HG02798 (cell line): ENCODE data around the gene LIN7B.
"Not testable (repeated sequence)": the region's sequence is repeated elsewhere in the genome, so short reads cannot be mapped to it uniquely, and the experiment has no call there.

ENCODE experiments used
- ATAC-seq: cut with Tn5 transposase; IDR thresholded peaks from one replicate; pipeline ENCODE4 v1.9.1; 2021; ENCODE audit warnings: mild to moderate bottlenecking; ENCODE audit not compliant: unreplicated experiment, poor library complexity

The LIN7B gene

DNA sequence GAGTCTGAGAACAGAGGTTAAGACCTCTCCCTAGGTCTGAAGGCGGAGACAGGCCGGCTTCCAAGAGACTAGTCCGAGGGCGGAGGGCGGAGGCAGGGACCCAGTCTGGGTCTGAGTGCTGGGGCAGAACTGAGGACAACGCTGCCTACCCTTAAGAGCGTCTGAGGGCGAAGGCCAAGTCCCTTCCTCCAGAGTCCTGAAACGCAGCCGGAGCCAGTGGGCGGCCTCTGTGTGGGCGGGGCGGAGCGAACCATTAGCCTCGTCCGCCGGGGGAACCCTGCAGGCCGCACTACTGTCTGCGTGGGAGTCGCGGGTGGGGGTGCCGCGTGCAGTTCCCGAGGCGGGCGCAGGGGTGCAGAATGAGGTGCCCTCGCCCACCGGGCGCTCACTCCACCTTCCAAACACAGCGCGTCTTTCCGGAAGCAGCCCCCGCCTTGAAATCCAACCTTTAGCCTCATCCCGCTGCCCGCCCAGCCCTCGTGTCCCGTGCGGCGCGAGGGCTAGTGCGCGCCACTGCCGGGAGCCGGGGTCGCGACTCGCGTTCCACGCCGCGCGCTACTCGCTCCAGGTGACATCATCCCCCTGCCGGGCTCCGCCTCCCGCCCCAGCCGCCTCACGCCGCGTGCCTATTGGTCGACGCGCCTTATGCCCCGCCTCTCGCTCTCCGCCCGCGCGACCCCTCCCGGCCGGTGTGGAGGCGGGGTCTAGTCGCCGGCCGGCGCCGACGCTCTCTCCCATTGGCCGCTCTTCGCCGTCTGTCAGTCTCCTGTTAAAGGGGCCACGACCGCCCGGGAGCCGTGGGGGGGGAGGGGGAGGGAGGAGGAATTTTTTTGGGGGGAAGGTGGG, 4.6 kb downstream of the LIN7B start, which contains the start of gene C19orf73:
C19orf73 (minus strand) TSS at position 579 of the 846 bp plus-strand sequence; CDS start at position 458, 121 bp downstream.
- ATAC-seq = peak; percentile 85

DNA sequence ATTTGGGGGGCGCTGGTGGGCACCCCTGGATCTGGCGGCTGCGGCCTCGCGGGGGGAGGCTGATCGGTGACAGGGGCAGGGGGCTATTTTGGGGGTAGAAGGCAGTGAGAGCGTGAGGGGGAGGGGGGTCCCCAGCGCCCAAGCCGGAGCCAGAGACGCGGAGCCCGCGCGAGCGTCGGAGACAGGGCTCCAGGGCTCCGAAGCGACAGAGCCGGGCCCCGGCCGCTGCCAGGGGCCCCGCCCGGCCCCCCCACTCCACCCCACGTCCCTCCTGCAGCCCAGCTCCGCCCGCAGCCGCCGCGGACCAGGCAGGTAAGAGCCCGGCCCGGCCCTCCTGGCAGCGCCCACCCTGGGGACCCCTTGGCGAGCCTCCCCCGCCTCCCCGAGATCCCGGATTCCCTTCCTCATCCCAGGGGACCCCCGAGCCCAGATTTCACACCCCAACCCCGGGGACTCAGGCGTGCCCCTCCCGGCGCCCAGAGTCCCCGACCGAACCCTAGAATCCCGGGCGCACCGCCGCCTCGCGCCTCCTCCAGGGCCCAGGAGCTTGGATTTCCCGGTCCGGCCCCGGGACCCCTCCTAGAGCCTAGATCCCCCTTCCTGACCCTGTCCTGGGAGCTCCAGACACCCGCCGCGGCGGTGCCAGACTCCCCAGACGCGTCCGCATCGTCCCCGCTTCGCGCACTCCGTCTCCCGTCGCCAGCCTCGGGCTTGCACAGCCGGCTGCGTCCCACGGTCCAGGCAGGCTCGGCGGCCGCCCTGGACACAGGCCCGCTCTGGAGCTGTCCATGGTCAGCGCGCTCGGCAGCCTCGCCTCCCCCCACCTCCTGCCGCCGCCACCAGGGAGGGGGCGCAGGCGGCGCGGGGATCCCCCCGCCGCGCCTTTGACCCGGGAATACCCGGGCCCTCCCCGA, 5.5 kb downstream of the LIN7B start, which contains the start of gene PPFIA3:
PPFIA3 (plus strand) TSS at position 134 of the 914 bp plus-strand sequence. CDS start 8,330 bp downstream, outside the sequence.
- no peak for ATAC-seq

DNA sequence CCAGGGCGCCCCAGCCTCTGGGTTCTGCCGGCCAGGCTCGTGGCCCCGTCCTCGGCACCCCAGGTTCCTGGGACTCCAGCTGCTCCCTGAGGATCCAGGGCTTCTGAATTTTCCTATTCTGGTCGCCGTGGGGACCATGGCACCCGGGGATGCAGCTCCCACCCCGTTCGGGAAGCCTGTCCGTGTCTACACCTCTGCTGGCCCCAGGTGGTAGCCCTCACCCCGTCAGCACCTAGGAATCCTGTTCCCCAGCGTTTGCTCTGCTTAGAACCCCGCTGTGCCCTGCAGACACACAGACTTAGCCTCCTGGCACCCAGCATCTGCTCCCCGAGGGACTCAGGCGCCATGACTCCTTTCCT, 6.1 kb downstream of the LIN7B start:
- ATAC-seq = no peak

DNA sequence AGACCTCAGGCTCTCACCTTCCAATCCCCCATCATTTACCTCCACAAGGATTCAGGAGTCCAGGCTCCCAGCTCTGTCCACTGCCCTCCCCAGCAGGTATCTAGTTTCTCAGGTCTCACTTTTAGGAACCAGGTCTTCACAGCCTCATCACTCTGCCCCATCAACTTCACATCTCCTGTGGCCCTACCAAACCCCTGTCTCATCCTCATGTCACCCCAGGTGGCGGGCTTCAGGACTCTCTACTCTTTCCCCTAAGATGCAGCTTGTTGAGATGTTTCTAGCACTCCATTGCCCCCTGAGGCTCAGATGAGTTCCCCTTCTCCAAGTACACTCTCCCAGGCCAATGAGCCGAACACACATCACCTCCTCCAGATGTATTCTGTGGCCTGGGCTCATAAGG, 6.7 kb downstream of the LIN7B start:
- ATAC-seq = no peak

DNA sequence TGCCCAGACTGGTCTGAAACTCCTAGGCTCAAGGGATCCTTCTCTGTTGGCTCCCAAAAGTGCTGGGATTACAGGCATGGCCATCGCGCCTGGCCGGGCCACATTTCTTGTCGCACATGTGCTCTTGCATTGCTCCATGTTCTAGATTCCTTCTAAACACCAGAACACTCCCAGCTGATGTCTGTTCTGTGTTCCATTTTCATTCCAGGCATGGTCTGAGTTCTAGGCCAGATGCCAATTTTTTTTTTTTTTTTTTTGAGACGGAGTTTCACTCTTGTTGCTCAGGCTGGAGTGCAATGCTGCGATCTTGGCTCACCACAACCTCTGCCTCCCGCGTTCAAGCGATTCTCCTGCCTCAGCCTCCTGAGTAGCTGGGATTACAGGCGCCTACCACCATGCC, 7.7 kb downstream of the LIN7B start:
- not testable (repeated sequence) for ATAC-seq

DNA sequence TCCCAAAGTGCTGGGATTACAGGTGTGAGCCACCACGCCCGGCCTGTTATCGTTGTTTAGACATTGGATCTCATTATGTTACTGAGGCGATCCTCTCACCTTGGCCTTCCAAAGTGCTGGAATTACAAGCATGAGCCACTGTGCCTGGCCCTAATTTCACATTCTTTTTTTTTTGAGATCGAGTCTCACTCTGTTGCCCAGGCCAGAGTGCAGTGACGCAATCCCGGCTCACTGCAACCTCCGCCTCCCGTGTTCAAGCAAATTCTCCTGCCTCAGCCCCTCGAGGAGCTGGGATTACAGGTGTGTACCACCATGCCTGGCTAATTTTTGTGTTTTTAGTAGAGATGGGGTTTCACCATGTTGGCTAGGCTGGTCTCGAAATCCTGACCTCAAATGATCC, 9.1 kb downstream of the LIN7B start:
- not testable (repeated sequence) for ATAC-seq

DNA sequence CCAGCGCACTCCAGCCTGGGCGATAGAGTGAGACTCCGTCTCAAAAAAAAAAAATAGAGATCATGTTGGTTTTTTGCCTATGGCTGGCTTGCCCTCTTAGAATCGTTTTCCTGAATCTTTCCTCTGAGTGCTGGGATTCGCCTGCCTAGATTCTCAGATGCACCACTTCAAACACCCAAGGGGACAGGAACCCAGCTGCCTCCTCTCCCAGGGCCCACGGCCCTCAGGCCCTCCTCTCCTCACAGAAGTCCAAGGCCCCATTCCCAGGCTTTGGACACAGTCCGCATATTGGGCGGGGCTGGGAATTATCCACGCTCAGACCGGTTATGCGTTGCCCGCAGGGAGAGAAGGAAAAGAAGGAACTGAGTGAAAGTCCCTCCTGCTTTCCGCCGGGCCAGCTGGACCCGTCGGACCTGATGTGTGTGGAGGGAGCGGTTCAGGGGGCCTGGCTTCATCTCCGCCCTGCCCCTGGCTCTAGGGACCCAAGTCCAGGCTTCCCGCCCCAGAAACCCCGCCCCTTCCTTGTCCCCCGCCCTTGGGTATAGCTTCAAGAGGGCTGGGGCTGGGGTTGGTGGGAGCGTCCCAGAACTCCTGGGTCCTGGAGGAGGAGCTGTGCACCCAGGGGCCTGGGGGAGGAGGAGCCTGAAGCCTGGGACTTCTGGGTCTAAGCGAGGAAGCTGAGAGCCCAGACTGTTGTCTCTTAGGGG, 11.0 kb downstream of the LIN7B start:
- no peak for ATAC-seq

DNA sequence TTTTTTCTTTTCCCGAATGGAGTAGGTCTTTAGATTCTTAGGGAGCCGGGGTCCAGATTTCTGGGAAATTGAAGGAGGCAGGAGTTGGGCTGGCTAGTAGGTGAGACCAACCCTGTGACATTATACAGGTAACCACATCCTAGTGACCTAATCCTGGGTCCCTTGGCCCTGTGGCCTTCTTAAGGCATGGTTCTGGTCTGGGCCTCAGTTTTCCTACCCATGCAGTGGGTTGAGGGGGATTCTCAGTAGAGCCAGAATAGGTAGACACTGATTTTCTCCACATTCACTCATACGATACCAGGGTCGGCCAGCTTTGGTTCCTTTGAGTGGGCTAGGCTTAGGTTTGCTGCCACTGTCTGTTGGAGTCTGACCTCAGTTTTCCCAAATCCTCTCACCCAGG, 12.4 kb downstream of the LIN7B start:
- no peak for ATAC-seq

DNA sequence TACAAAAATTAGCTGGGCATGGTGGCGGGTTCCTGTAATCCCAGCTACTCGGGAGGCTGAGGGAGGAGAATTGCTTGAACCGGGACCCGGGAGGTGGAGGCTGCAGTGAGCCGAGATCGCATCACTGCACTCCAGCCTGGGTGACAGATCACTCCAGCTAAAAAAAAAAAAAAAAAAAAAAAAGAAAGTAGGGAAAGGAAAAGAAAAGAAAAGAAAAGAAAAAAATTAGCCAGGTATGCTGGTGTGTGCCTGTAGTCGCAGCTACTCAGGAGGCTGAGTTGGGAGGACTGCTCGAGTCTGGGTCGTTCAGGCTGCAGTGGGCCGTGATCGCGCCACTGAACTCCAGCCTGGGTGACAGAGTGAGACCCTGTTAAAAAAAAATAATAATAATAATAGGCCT, 13.1 kb downstream of the LIN7B start:
- not testable (repeated sequence) for ATAC-seq

DNA sequence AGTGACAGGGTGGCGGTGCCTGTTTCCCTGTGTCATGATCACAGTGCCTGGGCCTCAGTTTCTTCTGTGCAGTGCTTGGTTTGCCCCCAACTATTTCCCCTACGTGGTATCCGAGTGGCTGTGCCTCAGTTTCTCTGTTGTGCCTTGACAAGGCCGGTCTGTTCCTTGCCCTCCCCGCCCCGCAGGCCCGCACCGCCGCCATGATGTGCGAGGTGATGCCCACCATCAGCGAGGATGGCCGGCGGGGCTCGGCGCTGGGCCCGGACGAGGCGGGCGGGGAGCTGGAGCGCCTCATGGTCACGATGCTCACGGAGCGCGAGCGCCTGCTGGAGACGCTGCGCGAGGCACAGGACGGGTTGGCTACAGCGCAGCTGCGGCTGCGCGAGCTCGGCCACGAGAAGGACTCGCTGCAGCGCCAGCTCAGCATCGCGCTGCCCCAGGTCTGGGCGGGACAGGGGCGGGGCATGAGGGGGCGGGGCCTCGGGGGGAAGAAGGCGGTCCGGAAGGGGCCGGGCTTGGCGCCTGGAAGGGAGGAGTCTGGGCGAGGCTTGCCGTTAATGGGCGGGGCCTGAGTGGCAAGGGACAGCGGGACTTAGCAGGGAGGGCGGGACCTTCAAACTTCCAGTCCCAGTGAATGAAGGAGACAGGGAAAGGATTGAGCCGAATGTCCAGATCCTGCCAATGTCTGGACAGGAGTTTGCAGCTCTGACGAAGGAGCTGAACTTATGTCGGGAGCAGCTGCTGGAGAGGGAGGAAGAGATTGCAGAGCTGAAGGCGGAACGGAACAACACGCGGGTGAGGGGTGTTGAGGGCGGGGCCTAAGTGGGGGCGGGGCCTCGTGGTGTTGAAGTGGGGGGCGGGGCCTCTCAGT, 13.7 kb downstream of the LIN7B start:
- peak; percentile 86 for ATAC-seq

DNA sequence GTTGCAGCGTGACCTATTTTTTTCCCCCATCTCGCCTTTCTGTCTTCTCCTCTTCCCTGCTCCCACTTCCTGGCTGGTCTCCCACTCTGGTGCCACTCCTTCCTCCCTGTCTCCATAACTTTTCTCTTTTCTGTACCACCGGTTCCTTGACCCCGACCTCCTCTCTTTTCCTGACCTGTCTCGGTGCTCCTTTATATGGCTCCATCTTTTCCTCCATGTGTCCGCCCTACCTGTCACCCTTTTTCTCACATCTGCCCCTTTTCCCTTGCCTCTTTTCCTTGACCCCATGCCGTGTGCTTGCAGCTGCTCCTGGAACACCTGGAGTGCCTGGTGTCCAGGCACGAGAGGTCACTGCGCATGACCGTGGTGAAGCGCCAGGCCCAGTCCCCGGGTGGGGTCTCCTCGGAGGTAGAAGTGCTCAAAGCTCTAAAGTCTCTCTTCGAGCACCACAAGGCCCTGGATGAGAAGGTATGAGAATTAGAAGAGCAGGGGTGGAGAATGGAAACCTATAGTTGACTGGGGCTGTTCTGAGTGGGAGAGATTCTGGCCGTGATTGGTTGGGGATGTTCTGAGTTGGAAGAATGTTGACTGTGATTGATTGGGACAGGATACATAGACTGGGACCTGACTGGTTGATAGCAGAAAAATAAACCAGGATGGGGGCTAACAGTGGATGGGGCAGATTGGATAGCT, 14.5 kb downstream of the LIN7B start:
- no peak for ATAC-seq

DNA sequence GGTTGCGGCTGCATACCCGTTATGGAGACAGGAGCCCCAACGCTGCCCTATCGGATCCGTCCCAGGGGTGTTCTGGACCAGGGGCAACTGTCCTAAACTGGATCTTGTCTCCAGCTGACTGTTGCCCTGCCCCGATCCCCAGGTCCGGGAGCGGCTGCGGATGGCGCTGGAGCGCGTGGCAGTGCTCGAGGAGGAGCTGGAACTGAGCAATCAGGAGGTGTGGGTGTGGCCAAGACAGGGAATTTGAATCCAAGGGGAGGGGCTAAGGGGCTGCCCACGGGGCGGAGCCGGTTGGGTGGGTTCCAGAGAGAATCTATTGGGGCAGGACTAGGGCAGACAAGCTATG, 15.0 kb downstream of the LIN7B start:
- no peak for ATAC-seq

DNA sequence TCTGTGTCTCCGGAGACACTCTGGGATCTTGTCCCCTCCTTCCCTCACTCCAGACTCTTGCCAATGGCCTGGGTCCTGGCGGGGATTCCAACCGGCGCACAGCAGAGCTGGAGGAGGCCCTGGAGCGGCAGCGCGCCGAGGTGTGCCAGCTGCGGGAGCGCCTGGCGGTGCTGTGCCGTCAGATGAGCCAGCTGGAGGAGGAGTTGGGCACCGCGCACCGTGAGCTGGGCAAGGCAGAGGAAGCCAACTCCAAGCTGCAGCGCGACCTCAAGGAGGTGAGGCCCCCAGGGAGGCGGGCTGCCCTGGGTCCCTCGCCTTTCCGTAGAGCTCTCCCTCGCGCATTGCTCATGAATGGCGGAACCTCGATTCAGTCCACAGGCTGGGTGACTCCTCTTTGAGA, 16.2 kb downstream of the LIN7B start:
- ATAC-seq = no peak

DNA sequence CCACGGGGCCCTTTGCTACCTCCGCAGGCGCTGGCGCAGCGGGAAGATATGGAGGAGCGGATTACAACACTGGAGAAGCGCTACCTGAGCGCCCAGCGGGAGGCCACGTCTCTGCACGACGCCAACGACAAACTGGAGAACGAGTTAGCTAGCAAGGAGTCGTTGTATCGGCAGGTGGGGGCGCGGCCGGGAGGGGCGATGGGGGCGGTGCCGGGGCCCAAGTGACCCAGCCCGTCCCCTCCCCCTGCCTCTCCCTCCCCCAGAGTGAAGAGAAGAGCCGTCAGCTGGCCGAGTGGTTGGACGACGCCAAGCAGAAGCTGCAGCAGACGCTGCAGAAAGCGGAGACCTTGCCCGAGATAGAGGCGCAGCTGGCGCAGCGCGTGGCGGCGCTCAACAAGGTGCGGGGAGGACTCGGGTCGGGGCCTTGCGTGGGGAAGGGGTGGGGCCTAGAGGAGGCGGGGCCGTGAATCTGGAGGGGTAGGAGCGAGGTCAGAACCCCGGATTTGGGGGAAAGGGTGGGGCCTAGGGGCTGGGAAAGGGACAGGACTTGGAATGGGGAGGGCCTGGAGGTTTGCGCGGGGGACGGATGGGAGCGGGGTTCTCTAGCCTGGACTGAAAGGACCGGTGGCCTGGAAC, 18.9 kb downstream of the LIN7B start:
- ATAC-seq = no peak

DNA sequence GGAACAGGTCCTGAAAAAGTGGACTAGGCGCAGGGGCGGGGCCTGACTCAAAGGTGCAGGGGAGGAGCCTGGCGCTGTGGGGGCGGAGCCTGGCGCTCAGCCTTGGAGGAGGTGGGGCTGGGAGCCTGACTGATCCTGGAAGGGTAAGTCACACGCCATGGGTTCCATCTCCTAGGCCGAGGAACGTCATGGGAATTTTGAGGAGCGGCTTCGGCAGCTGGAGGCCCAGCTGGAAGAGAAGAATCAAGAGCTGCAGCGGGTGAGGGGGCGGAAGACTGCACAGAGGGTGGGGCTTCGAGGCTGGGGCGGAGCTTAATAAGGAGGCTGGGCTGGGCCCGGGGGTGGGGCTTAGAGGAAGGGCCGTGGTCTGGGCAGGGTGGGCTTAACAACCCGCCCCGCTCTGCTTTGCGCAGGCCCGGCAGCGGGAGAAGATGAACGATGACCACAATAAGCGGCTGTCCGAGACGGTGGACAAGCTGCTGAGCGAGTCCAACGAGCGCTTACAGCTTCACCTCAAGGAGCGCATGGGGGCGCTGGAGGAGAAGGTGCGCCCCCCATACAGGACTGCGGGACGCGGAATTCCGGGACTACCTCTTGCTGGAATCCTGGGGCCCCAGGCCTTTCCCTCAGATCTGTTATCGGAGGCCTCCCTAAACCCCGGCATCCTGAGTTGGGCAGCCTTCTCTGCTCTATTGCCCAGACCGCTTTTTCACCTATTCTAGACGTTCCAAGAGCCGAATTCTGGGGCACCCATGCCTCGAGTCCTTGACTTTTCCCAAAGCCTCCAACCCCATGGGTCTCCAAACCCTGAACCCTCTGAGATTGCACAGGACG, 19.7 kb downstream of the LIN7B start:
- no peak for ATAC-seq

DNA sequence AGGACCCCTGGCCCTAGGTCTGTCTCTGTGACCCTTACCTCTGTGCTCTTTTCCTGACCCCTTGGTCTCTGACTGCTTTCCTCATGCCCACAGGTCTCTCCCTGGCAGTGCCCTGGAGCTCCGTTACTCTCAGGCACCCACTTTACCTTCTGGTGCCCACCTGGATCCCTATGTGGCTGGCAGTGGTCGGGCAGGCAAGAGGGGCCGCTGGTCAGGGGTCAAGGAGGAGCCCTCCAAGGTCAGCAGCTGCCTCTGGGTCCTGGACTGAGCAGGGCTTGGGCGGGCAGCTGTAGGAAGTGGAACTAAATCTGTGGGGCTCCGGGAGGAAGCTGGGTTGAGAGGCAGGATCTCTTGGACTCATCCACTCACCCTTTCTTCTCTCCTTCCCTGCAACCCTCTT, 21.5 kb downstream of the LIN7B start:
- no peak for ATAC-seq

DNA sequence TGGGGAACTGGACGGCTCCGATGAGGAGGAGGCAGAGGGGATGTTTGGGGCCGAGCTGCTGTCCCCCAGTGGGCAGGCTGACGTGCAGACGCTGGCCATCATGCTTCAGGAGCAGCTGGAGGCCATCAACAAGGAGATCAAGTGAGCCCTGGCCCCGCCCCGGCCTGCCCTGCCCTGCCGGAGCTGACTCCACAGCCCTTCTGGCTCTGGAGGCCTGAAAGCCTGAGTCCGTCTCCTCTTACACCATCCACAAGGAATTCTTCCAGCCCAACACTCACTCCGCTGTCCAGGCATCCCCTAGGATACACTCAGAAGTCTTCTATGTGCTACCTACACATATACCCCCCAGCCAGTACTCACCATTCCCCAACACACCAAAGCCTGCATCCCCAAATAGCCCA, 22.6 kb downstream of the LIN7B start:
- ATAC-seq = no peak

DNA sequence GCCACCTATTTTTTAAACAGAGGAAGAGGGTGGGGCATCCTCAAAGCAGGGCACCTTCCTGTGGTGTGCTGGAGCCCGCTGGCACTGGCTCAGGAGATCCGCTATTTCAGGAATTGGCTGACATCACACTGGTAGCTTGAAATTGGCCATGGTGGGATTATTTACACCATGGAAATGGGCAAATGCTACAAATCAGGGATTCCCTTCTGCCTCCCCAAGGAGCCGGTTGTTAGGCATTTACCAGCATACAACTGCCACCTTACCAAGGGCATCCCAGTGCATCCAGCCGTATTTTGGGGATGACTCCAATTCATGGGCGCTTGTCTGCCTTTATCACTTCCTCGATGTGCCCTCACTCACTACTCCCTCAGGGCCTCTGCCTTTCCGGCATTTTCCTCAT, 26.8 kb downstream of the LIN7B start:
- no peak for ATAC-seq
